ENCODE results near the gene GCNA.

The GCNA gene

GRCh38 chrX:71661919-71662318, 83.7 kb downstream of the GCNA start:
- no peak for DNase-seq (ENCODE audit: low spot score)
- in situ Hi-C loops (cut with MboI; ENCODE audit: low sequenced_read_pairs, unreplicated experiment): loop anchor here (25.0 kb wide), 1 partner anchor 200 kb away; no protein-coding TSS in a partner anchor
- no peak for TF ChIP-seq CTCF (IDR thresholded peaks at IDR 0.05; ENCODE audit: borderline replicate concordance, control extremely low read depth, extremely low read depth, insufficient read depth, missing control alignments)

- peak; percentile 22 for DNase-seq (ENCODE audit: low spot score)
- in situ Hi-C loops (cut with MboI; ENCODE audit: low sequenced_read_pairs, unreplicated experiment): loop anchor here (25.0 kb wide), 1 partner anchor 200 kb away; no protein-coding TSS in a partner anchor
Observed at GRCh38 chrX:71662654-71663053, 84.4 kb downstream of the GCNA start.

All from GM13976 (cell line).